K562 (cell line): ENCODE results near the gene RNF150. TPM values are rescaled to one million over a fixed set of nuclear protein-coding genes. Genes with fewer than 3 reads are reported as not detected.

Source experiments
- ATAC-seq: fragments of 200-7000 bp; cut with Tn5 transposase; 3 replicates; pipeline ENCODE4 v1.9.1; 2020; ENCODE audit warnings: moderate library complexity
- BruUV-seq: library from RNA; stranded (reverse); fragments of 400-500 nt; replicated peaks from 2 replicates; lab custom pipeline; 2021; lab: Mats Ljungman, UMichigan
- CTCF ChIA-PET: fragments of 300-600 bp; formaldehyde crosslinking; extraction: SDS; loops from one replicate; lab custom pipeline; 2021; ENCODE audit warnings: low intra/inter-chr PET ratio; lab: Yijun Ruan, JAX
- POLR2A ChIA-PET: fragments of 300-600, 350-650 bp; sonication (Branson Sonifier 250); formaldehyde crosslinking; extraction: SDS; loops from one replicate; lab custom pipeline; 2021; ENCODE audit warnings: antibody characterized with exemption, inconsistent platforms; lab: Yijun Ruan, JAX
- DNase-seq, 4 experiments: peaks; one replicate each; pipeline versions ENCODE4 v3.0.0 to v3.0.0-alpha.2; 2011 to 2018; ENCODE audit warnings: low spot score in 3 of 4, mixed read lengths in 3 of 4; ENCODE audit errors: extremely low read depth in 1 of 4
- FAIRE-seq: peaks from 2 replicates; lab custom pipeline; 2011; peaks lifted over from hg19 to GRCh38; lab: Jason Lieb, UNC
- H2AFZ ChIP-seq: 2 replicates; pipeline ENCODE4 v1.6.0; 2011; ENCODE audit warnings: low read depth, low read length, control low read depth, inconsistent platforms
- H3K27ac ChIP-seq: fragments of 200-600 bp; 3 replicates; pipeline ENCODE4 v1.8.0; 2011; ENCODE audit warnings: low read depth, mild to moderate bottlenecking, control low read depth, inconsistent platforms, low read length, moderate library complexity, mixed read lengths; ENCODE audit errors: extremely low read depth
- H3K27me3 ChIP-seq, 2 experiments: fragments of 300-600 bp in 1 of 2; 2 replicates in 1 of 2; 3 replicates in 1 of 2; pipeline versions ENCODE4 v1.6.0 to v1.8.0; 2011; ENCODE audit warnings: inconsistent platforms in 2 of 2, low read length in 2 of 2, mild to moderate bottlenecking in 1 of 2, mixed read lengths in 1 of 2, moderate library complexity in 1 of 2; ENCODE audit not compliant: control insufficient read depth in 2 of 2, insufficient read depth in 2 of 2
- H3K36me3 ChIP-seq: fragments of 300-600 bp; 3 replicates; pipeline ENCODE4 v1.8.0; 2011; ENCODE audit warnings: mild to moderate bottlenecking, low read length, inconsistent platforms; ENCODE audit not compliant: control insufficient read depth, insufficient read depth
- H3K4me1 ChIP-seq, 2 experiments: fragments of 200-600 bp in 1 of 2; replicated peaks in 1 of 2; 2 replicates in 1 of 2; 3 replicates in 1 of 2; pipeline versions ENCODE4 v1.5.1 to v1.8.0; 2011; ENCODE audit warnings: inconsistent platforms in 2 of 2, low read length in 2 of 2, mild to moderate bottlenecking in 1 of 2, mixed read lengths in 1 of 2, moderate library complexity in 1 of 2; ENCODE audit not compliant: control insufficient read depth in 2 of 2, insufficient read depth in 2 of 2
- H3K4me2 ChIP-seq: 2 replicates; pipeline ENCODE4 v1.6.1; 2011; ENCODE audit warnings: low read length, control low read depth, inconsistent platforms, mixed read lengths; ENCODE audit not compliant: insufficient read depth
- H3K4me3 ChIP-seq: fragments of 200-600 bp; sonication (generic), shearing (Covaris generic); 2 replicates; pipeline ENCODE4 v1.5.1; 2016; ENCODE audit warnings: control low read depth, inconsistent platforms
- H3K79me2 ChIP-seq: fragments of 200-600 bp; 3 replicates; pipeline ENCODE4 v1.8.0; 2011; ENCODE audit warnings: low read length, inconsistent platforms; ENCODE audit not compliant: control insufficient read depth, insufficient read depth
- H3K9ac ChIP-seq, 2 experiments: 2 replicates each; pipeline versions ENCODE4 v1.6.0 to v1.6.1; 2011; ENCODE audit warnings: low read depth in 2 of 2, low read length in 2 of 2, control low read depth in 1 of 2, inconsistent platforms in 1 of 2, mild to moderate bottlenecking in 1 of 2, mixed read lengths in 1 of 2; ENCODE audit not compliant: insufficient read depth in 1 of 2
- H3K9me1 ChIP-seq: one replicate; pipeline ENCODE4 v1.6.0; 2011; ENCODE audit warnings: inconsistent platforms, mild to moderate bottlenecking, low read length, moderate library complexity; ENCODE audit not compliant: control insufficient read depth, insufficient read depth
- H3K9me3 ChIP-seq: replicated peaks from 2 replicates; pipeline ENCODE4 v1.5.1; 2011; ENCODE audit warnings: low read depth, low read length, inconsistent platforms; ENCODE audit not compliant: control insufficient read depth, insufficient read depth
- H4K20me1 ChIP-seq: replicated peaks from 2 replicates; pipeline ENCODE4 v1.6.1; 2011; ENCODE audit warnings: low read length, inconsistent platforms, mixed read lengths; ENCODE audit not compliant: control insufficient read depth, insufficient read depth
- ARID1B ChIP-seq: fragments of 450-650 bp; IDR thresholded peaks from 2 replicates; pipeline ENCODE4 v1.6.1; 2016; ENCODE audit warnings: antibody characterized with exemption, mild to moderate bottlenecking, inconsistent platforms
- BACH1 ChIP-seq: fragments of 200-800 bp; sonication (Bioruptor generic); IDR thresholded peaks from 2 replicates; pipeline ENCODE4 v1.6.1; 2016; ENCODE audit warnings: missing genetic modification characterization, missing compliant biosample characterization
- CHCHD3 ChIP-seq: fragments of 250-450 bp; sonication (Bioruptor Pico); IDR thresholded peaks from 2 replicates; pipeline ENCODE4 v2.1.2; 2022; ENCODE audit warnings: mild to moderate bottlenecking
- CTBP1 ChIP-seq: fragments of 450-650 bp; IDR thresholded peaks from 2 replicates; pipeline ENCODE4 v1.6.1; 2016; ENCODE audit warnings: borderline replicate concordance
- ELF1 ChIP-seq: fragments of 200-800 bp; sonication (Bioruptor generic); IDR thresholded peaks from 2 replicates; pipeline ENCODE4 v1.6.1; 2016; ENCODE audit warnings: missing genetic modification characterization, missing compliant biosample characterization
- EP300 ChIP-seq: IDR thresholded peaks from 2 replicates; pipeline ENCODE4 v1.6.1; 2012; ENCODE audit warnings: low read length, improper control_type of control experiment
- FOXJ3 ChIP-seq: sonication (generic); formaldehyde crosslinking; IDR thresholded peaks from 2 replicates; pipeline ENCODE4 v1.4.0; 2020; ENCODE audit warnings: mild to moderate bottlenecking, missing genetic modification reagents
- HDAC3 ChIP-seq: fragments of 450-650 bp; IDR thresholded peaks from 2 replicates; pipeline ENCODE4 v1.6.1; 2018; ENCODE audit warnings: borderline replicate concordance, mild to moderate bottlenecking, moderate library complexity; ENCODE audit not compliant: partially characterized antibody
- MAFG ChIP-seq: fragments of 450-650 bp; conservative IDR thresholded peaks from 2 replicates; pipeline ENCODE4 v1.6.1; 2016; ENCODE audit warnings: missing genetic modification characterization, missing compliant biosample characterization
- SIN3B ChIP-seq: fragments of 450-650 bp; IDR thresholded peaks from 2 replicates; pipeline ENCODE4 v1.6.1; 2017; ENCODE audit warnings: low read depth, mild to moderate bottlenecking, moderate library complexity
- SMARCA5 ChIP-seq: fragments of 450-650 bp; IDR thresholded peaks from 2 replicates; pipeline ENCODE4 v1.6.1; 2016
- TOE1 ChIP-seq, 2 experiments: fragments of 450-650 bp in 1 of 2; sonication (generic) in 1 of 2; formaldehyde crosslinking in 1 of 2; IDR thresholded peaks; 2 replicates each; pipeline versions ENCODE4 v1.7.1 to v1.8.0; 2016 to 2022; ENCODE audit warnings: borderline replicate concordance in 2 of 2, mild to moderate bottlenecking in 2 of 2, antibody characterized with exemption in 1 of 2, inconsistent platforms in 1 of 2, low read depth in 1 of 2, missing genetic modification reagents in 1 of 2, moderate library complexity in 1 of 2
- ZNF318 ChIP-seq, 2 experiments: fragments of 450-650 bp; IDR thresholded peaks; 2 replicates each; pipeline ENCODE4 v1.6.1; 2016; ENCODE audit warnings: mild to moderate bottlenecking in 2 of 2, borderline replicate concordance in 1 of 2, low read depth in 1 of 2, moderate library complexity in 1 of 2
- WGBS: fragments of 100-300 bp; shearing (Covaris generic); methylation state at CpG from one replicate; pipeline ENCODE4 v1.1.6; 2016; ENCODE audit warnings: low coverage, mixed read lengths; ENCODE audit not compliant: insufficient coverage; ENCODE audit errors: missing lambda C conversion rate; 5-methylcytosine and 5-hydroxymethylcytosine counted together
- in situ Hi-C: fragments of 300-500 bp; cut with MboI; formaldehyde crosslinking; loops from 4 replicates; pipeline ENCODE4 v1.15.0; 2018; ENCODE audit warnings: inconsistent platforms, mixed read lengths
- intact Hi-C: fragments of 100-400 bp; cut with micrococcal nuclease; formaldehyde crosslinking; loops from 2 replicates; pipeline ENCODE4 v1.14.2; 2022
- polyA plus RNA-seq, 8 experiments: library from polyadenylated mRNA; depleted of rRNA in 4 of 8; stranded (reverse) in 5 of 8; unstranded in 3 of 8; fragments of >200 nt; fragmentation: Nextera tagmentation in 2 of 8; fragmentation: Illumina TruSeq in 1 of 8; extraction: Ambion mirVana in 2 of 8; extraction: Trizol in 1 of 8; gene quantifications; 2 replicates each; pipeline versions ENCODE4 v1.2.1 to v1.2.3, GENCODE V29; 2011 to 2014; ENCODE audit warnings: inconsistent platforms in 1 of 8, missing spikeins in 1 of 8
- total RNA-seq, 7 experiments: library from RNA; depleted of rRNA in 6 of 7; stranded (reverse); fragments of >200 nt in 6 of 7; fragmentation: Illumina TruSeq in 2 of 7; extraction: Trizol in 2 of 7; gene quantifications; 2 replicates each; pipeline versions ENCODE4 v1.2.1 to v1.2.3, GENCODE V29; 2011 to 2021; ENCODE audit warnings: low replicate concordance in 1 of 7
- TF ChIP-seq, protein P1 (sequence below): fragments of 250-450 bp; sonication (Bioruptor Pico); IDR thresholded peaks from 2 replicates; pipeline ENCODE4 v1.5.0; 2020; ENCODE audit warnings: mild to moderate bottlenecking, borderline replicate concordance

Gene RNF150
- total and polyA plus RNA-seq, 9 of the 15 experiments (the other 6 are each of a cell fraction or from before 2014, with no cell fraction given), result 0.09 TPM; not detected in 8

GRCh38 chr4:140968371-140968770 lies 164.9 kb downstream of the RNF150 start:
- H3K27me3 ChIP-seq, result no peaks in the 10 kb centered on the region
- POLR2A ChIA-PET, result no interaction called here
- no peak for DNase-seq
- intact Hi-C loops (no loop called here), in situ Hi-C loops (no loop called here)
- ATAC-seq, result no peak
- no peaks in the 10 kb centered on the region for H3K4me1 ChIP-seq
- H3K4me3 ChIP-seq, result no peak overlapping the region
- no peaks in the 10 kb centered on the region for H3K9me3 ChIP-seq
- H3K4me2 ChIP-seq, result no peak overlapping the region
- FAIRE-seq, result no peak
- H3K9me1 ChIP-seq, result no peaks in the 10 kb centered on the region
- 4% methylated on average over 3 of the region's 3 CpGs for WGBS
- H3K9ac ChIP-seq, result no peak overlapping the region
- CTCF ChIA-PET, result no interaction called here
- no peak overlapping the region for H2AFZ ChIP-seq
- no peaks in the 10 kb centered on the region for H4K20me1 ChIP-seq
- no peaks in the 10 kb centered on the region for H3K36me3 ChIP-seq
- H3K79me2 ChIP-seq, result no peaks in the 10 kb centered on the region
- no peak overlapping the region for H3K27ac ChIP-seq
- BruUV-seq, result no TSS peak
- TF ChIP-seq MAFG, result no peak
- TF ChIP-seq CHCHD3, result no peak
- no peak for TF ChIP-seq HDAC3
- no peak for TF ChIP-seq SMARCA5
- no peak for TF ChIP-seq ZNF318 (IDR thresholded peaks at IDR 0.05; ENCODE audit: borderline replicate concordance in 1 of 2, low read depth in 1 of 2)
- TF ChIP-seq BACH1 (tag), result no peak
- TF ChIP-seq CTBP1, result no peak
- TF ChIP-seq, protein P1, sequence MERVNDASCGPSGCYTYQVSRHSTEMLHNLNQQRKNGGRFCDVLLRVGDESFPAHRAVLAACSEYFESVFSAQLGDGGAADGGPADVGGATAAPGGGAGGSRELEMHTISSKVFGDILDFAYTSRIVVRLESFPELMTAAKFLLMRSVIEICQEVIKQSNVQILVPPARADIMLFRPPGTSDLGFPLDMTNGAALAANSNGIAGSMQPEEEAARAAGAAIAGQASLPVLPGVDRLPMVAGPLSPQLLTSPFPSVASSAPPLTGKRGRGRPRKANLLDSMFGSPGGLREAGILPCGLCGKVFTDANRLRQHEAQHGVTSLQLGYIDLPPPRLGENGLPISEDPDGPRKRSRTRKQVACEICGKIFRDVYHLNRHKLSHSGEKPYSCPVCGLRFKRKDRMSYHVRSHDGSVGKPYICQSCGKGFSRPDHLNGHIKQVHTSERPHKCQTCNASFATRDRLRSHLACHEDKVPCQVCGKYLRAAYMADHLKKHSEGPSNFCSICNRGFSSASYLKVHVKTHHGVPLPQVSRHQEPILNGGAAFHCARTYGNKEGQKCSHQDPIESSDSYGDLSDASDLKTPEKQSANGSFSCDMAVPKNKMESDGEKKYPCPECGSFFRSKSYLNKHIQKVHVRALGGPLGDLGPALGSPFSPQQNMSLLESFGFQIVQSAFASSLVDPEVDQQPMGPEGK (CRISPR knock-in tag), result no peak
- TF ChIP-seq SIN3B, result no peak
- TF ChIP-seq ELF1 (tag), result no peak
- TF ChIP-seq EP300, result no peak
- TF ChIP-seq FOXJ3 (CRISPR knock-in tag), result no peak
- no peak for TF ChIP-seq ARID1B
- no peak for TF ChIP-seq TOE1 (IDR thresholded peaks at IDR 0.05; ENCODE audit: borderline replicate concordance)
- TF ChIP-seq TOE1 (CRISPR knock-in tag; IDR thresholded peaks at IDR 0.05; ENCODE audit: borderline replicate concordance, low read depth), result no peak
